Measurements from ENCODE around the gene SORCS2.

- TF ChIP-seq, protein P1, sequence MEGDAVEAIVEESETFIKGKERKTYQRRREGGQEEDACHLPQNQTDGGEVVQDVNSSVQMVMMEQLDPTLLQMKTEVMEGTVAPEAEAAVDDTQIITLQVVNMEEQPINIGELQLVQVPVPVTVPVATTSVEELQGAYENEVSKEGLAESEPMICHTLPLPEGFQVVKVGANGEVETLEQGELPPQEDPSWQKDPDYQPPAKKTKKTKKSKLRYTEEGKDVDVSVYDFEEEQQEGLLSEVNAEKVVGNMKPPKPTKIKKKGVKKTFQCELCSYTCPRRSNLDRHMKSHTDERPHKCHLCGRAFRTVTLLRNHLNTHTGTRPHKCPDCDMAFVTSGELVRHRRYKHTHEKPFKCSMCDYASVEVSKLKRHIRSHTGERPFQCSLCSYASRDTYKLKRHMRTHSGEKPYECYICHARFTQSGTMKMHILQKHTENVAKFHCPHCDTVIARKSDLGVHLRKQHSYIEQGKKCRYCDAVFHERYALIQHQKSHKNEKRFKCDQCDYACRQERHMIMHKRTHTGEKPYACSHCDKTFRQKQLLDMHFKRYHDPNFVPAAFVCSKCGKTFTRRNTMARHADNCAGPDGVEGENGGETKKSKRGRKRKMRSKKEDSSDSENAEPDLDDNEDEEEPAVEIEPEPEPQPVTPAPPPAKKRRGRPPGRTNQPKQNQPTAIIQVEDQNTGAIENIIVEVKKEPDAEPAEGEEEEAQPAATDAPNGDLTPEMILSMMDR (conservative IDR thresholded peaks at IDR 0.05; ENCODE audit: low read depth, low read length), result no peak
- TF ChIP-seq EZH2phosphoT487 (IDR thresholded peaks at IDR 0.05; ENCODE audit: borderline replicate concordance, low read length) (no peak), EZH2 (IDR thresholded peaks at IDR 0.05; ENCODE audit: low read length, unreplicated experiment) (no peak)
Observed at GRCh38 chr4:7572894-7573293, 380.6 kb downstream of the SORCS2 start.

Data from PC-3 (cell line).